ENCODE measurements around the gene PPP1R9B.

DNA sequence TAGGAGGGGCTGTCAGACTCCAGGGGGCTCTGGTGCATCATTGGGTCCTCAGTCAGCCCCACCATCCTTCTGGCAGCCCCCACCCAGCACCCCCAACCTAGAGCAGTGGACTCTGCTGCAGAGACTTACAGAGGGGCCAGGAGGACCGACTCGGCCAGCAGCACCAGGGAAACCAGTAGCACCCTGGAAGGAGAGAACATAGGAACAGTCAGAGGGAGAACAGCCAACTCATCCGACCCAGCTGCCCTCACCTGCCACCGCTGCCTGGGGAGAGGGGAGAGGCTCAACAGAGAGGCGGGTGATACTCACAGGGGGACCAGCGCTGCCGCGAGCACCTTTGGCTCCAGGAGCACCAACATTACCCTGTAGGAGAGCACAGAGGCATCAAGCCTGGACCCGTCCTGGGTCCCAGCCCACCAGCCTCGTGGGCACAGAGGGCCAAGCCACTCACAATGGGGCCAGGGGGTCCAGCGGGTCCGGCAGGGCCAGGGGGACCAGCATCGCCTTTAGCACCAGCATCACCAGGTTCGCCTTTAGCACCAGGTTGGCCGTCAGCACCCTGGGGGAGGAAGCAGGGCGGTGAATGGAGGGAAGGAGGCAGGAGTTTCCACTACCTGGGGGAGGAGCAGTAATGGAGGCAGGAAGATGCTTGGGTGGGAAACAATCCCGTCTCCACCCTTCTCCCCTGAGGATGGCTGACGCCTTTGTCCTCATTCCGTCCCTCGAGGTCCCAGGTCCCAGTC lies 39.2 kb upstream of the PPP1R9B start:
- no peak for TF ChIP-seq ESRRG (CRISPR knock-in tag; IDR thresholded peaks at IDR 0.05)
- no peak for TF ChIP-seq ISL1 (CRISPR knock-in tag; IDR thresholded peaks at IDR 0.05)
- TF ChIP-seq, protein P1, sequence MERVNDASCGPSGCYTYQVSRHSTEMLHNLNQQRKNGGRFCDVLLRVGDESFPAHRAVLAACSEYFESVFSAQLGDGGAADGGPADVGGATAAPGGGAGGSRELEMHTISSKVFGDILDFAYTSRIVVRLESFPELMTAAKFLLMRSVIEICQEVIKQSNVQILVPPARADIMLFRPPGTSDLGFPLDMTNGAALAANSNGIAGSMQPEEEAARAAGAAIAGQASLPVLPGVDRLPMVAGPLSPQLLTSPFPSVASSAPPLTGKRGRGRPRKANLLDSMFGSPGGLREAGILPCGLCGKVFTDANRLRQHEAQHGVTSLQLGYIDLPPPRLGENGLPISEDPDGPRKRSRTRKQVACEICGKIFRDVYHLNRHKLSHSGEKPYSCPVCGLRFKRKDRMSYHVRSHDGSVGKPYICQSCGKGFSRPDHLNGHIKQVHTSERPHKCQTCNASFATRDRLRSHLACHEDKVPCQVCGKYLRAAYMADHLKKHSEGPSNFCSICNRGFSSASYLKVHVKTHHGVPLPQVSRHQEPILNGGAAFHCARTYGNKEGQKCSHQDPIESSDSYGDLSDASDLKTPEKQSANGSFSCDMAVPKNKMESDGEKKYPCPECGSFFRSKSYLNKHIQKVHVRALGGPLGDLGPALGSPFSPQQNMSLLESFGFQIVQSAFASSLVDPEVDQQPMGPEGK (CRISPR knock-in tag; IDR thresholded peaks at IDR 0.05; ENCODE audit: borderline replicate concordance) = no peak
- no peak for TF ChIP-seq ARNTL (CRISPR knock-in tag; IDR thresholded peaks at IDR 0.05; ENCODE audit: borderline replicate concordance, low read depth)

Measured in SK-N-SH treated with all-trans-retinoic acid at 6 μM for 48 hours (cell line).